B cell (primary cell): Measurements from ENCODE around the gene ATP9A.

ENCODE experiments used
- EZH2 ChIP-seq: IDR thresholded peaks from 2 replicates; pipeline ENCODE4 v1.6.1; 2012; ENCODE audit warnings: borderline replicate concordance, low read depth, mild to moderate bottlenecking, moderate library complexity, low read length; ENCODE audit not compliant: insufficient read depth, poor library complexity, severe bottlenecking
- TF ChIP-seq, protein P1 (sequence below): fragments of 200-600 bp; IDR thresholded peaks from one replicate; pipeline ENCODE4 v1.8.0; 2022; ENCODE audit warnings: antibody characterized with exemption, mild to moderate bottlenecking

DNA sequence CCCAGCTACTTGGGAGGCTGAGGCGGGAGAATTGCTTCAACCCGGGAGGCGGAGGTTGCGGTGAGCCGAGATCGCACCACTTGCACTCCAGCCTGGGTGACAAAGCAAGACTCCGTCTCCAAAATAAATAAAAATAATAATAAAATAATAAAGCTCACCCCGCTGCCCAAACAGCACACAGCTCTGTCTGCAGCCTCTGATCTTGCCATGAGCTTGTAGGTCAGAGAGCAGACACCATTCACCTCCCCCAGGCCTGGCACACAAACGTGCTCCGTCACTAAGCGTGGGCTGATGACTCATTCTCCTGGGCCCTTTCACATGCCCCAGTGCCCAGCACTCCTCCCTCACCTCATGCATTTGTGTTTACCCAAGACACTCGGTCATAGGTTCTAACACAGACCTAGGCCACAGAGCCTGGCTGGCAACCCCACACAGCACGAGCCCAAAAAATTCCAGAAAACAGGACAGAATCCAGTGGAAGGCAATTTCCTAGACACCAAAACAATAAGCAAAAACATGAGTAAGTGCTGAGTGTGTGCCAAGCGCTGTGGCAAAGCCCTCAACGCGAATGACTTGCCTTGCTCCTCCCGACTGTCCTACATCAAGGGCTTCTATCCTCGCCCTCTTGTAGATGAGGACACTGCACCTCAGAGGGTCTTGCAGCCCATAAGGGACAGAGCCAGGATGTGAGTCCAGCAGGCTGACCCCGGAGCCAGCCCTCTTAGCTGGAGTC is 18.0 kb downstream of the ATP9A start:
- TF ChIP-seq, protein P1, sequence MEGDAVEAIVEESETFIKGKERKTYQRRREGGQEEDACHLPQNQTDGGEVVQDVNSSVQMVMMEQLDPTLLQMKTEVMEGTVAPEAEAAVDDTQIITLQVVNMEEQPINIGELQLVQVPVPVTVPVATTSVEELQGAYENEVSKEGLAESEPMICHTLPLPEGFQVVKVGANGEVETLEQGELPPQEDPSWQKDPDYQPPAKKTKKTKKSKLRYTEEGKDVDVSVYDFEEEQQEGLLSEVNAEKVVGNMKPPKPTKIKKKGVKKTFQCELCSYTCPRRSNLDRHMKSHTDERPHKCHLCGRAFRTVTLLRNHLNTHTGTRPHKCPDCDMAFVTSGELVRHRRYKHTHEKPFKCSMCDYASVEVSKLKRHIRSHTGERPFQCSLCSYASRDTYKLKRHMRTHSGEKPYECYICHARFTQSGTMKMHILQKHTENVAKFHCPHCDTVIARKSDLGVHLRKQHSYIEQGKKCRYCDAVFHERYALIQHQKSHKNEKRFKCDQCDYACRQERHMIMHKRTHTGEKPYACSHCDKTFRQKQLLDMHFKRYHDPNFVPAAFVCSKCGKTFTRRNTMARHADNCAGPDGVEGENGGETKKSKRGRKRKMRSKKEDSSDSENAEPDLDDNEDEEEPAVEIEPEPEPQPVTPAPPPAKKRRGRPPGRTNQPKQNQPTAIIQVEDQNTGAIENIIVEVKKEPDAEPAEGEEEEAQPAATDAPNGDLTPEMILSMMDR = no peak
- TF ChIP-seq EZH2 = no peak
